HepG2 (cell line): ENCODE data around the gene GPRIN2. TPM values are rescaled to one million over a fixed set of nuclear protein-coding genes. Genes with fewer than 3 reads are reported as not detected.

Source experiments
- ATAC-seq: fragments of 200-7000 bp; cut with Tn5 transposase; 3 replicates; pipeline ENCODE4 v1.9.1; 2020; ENCODE audit warnings: mild to moderate bottlenecking, moderate library complexity
- BruUV-seq: library from RNA; stranded (reverse); fragments of 400-500 nt; replicated peaks from 2 replicates; lab custom pipeline; 2021; lab: Mats Ljungman, UMichigan
- CTCF ChIA-PET: fragments of 300-600 bp; formaldehyde crosslinking; extraction: SDS; loops from one replicate; lab custom pipeline; 2021; ENCODE audit warnings: low total read pairs, inconsistent platforms, low intra/inter-chr PET ratio; lab: Yijun Ruan, JAX
- POLR2A ChIA-PET: fragments of 350-600 bp; sonication (Branson Sonifier 250); formaldehyde crosslinking; loops from one replicate; lab custom pipeline; 2020; ENCODE audit warnings: antibody characterized with exemption, inconsistent platforms; lab: Yijun Ruan, JAX
- DNase-seq: peaks from one replicate; pipeline ENCODE4 v3.0.0-alpha.2; 2015; ENCODE audit warnings: low spot score
- FAIRE-seq: peaks from 3 replicates; lab custom pipeline; 2011; peaks lifted over from hg19 to GRCh38; lab: Jason Lieb, UNC
- H2AFZ ChIP-seq: one replicate; pipeline ENCODE4 v1.6.1; 2011; ENCODE audit warnings: low read length, inconsistent platforms
- H3K27ac ChIP-seq: fragments of 300-600 bp; 3 replicates; pipeline ENCODE4 v1.8.0; 2011; ENCODE audit warnings: mixed run types, mild to moderate bottlenecking, mixed read lengths, low read length, inconsistent platforms; ENCODE audit not compliant: insufficient read depth; ENCODE audit errors: extremely low read length
- H3K27me3 ChIP-seq, 2 experiments: fragments of 200-600 bp in 1 of 2; 2 replicates in 1 of 2; 3 replicates in 1 of 2; pipeline versions ENCODE4 v1.6.0 to v1.8.0; 2011; ENCODE audit warnings: low read length in 2 of 2, mild to moderate bottlenecking in 2 of 2, moderate library complexity in 2 of 2, inconsistent platforms in 1 of 2; ENCODE audit not compliant: insufficient read depth in 2 of 2, control insufficient read depth in 1 of 2
- H3K36me3 ChIP-seq, 2 experiments: fragments of 200-600 bp in 1 of 2; replicated peaks in 1 of 2; 2 replicates in 1 of 2; 3 replicates in 1 of 2; pipeline versions ENCODE4 v1.5.1 to v1.8.0; 2011; ENCODE audit warnings: low read length in 2 of 2, inconsistent platforms in 1 of 2; ENCODE audit not compliant: insufficient read depth in 2 of 2, control insufficient read depth in 1 of 2
- H3K4me1 ChIP-seq: 2 replicates; pipeline ENCODE4 v1.5.1; 2012; ENCODE audit warnings: low read length, inconsistent platforms; ENCODE audit not compliant: insufficient read depth
- H3K4me2 ChIP-seq: 2 replicates; pipeline ENCODE4 v1.6.0; 2011; ENCODE audit warnings: low read depth, low read length, inconsistent platforms
- H3K4me3 ChIP-seq, 3 experiments: fragments of 200-600 bp in 1 of 3; sonication (generic), shearing (Covaris generic) in 1 of 3; replicated peaks in 1 of 3; 2 replicates each; pipeline ENCODE4 v1.5.1; 2011 to 2016; ENCODE audit warnings: low read length in 3 of 3, inconsistent platforms in 2 of 3, low read depth in 2 of 3, mild to moderate bottlenecking in 2 of 3, control low read depth in 1 of 3, mixed read lengths in 1 of 3; ENCODE audit not compliant: insufficient read depth in 1 of 3
- H3K79me2 ChIP-seq: one replicate; pipeline ENCODE4 v1.6.1; 2011; ENCODE audit warnings: low read length, inconsistent platforms; ENCODE audit not compliant: insufficient read depth
- H3K9ac ChIP-seq: 2 replicates; pipeline ENCODE4 v1.6.0; 2011; ENCODE audit warnings: mild to moderate bottlenecking, low read depth, low read length, inconsistent platforms; ENCODE audit not compliant: insufficient read depth
- H3K9me3 ChIP-seq: 2 replicates; pipeline ENCODE4 v1.5.1; 2012; ENCODE audit warnings: mild to moderate bottlenecking, low read length
- H4K20me1 ChIP-seq: 2 replicates; pipeline ENCODE4 v1.6.0; 2011; ENCODE audit warnings: inconsistent platforms, mild to moderate bottlenecking, low read length, moderate library complexity; ENCODE audit not compliant: insufficient read depth
- AGO1 ChIP-seq: fragments of 200-400 bp; formaldehyde crosslinking; IDR thresholded peaks from 2 replicates; pipeline ENCODE4 v1.6.1; 2017; ENCODE audit warnings: mild to moderate bottlenecking, low read depth, low read length, moderate library complexity; ENCODE audit not compliant: poor library complexity, severe bottlenecking
- DNMT3B ChIP-seq: conservative IDR thresholded peaks from 2 replicates; pipeline ENCODE4 v1.6.1; 2016; ENCODE audit warnings: missing biosample characterization, control low read depth
- HNRNPL ChIP-seq: fragments of 200-400 bp; formaldehyde crosslinking; IDR thresholded peaks from 2 replicates; pipeline ENCODE4 v1.6.1; 2017; ENCODE audit warnings: mild to moderate bottlenecking, low read depth, low read length
- MAF1 ChIP-seq: sonication (generic); formaldehyde crosslinking; IDR thresholded peaks from 2 replicates; pipeline ENCODE4 v1.5.0; 2020; ENCODE audit warnings: missing genetic modification reagents, borderline replicate concordance
- PITX1 ChIP-seq: sonication (generic); formaldehyde crosslinking; IDR thresholded peaks from 2 replicates; pipeline ENCODE4 v1.5.1; 2020; ENCODE audit warnings: mild to moderate bottlenecking, missing genetic modification reagents
- SOX6 ChIP-seq, 2 experiments: fragments of 450-650 bp in 1 of 2; sonication (generic) in 1 of 2; formaldehyde crosslinking in 1 of 2; IDR thresholded peaks; 2 replicates each; pipeline versions ENCODE4 v1.4.0 to v1.6.1; 2017 to 2020; ENCODE audit warnings: antibody characterized with exemption in 1 of 2, mild to moderate bottlenecking in 1 of 2, missing genetic modification reagents in 1 of 2
- ZNF749 ChIP-seq: sonication (generic); formaldehyde crosslinking; IDR thresholded peaks from 2 replicates; pipeline ENCODE4 v1.8.0; 2022; ENCODE audit warnings: mild to moderate bottlenecking, missing genetic modification reagents, moderate library complexity, borderline replicate concordance
- ZNF83 ChIP-seq: sonication (generic); formaldehyde crosslinking; IDR thresholded peaks from 2 replicates; pipeline ENCODE4 v1.4.0; 2020; ENCODE audit warnings: missing genetic modification reagents, mild to moderate bottlenecking, borderline replicate concordance
- WGBS: methylation state at CpG from one replicate; pipeline ENCODE4 v1.1.6; 2017; ENCODE audit warnings: low lambda C conversion rate; 5-methylcytosine and 5-hydroxymethylcytosine counted together
- in situ Hi-C: cut with HindIII; loops from 2 replicates; pipeline ENCODE4 v1.10.0; 2017; ENCODE audit warnings: low pct_unique_long_range_greater_than_20kb; ENCODE audit not compliant: extremely low pct_ligation_motif_present
- intact Hi-C: fragments of 100-400 bp; cut with micrococcal nuclease; formaldehyde crosslinking; loops from one replicate; pipeline ENCODE4 v1.10.0; 2022; ENCODE audit not compliant: unreplicated experiment
- polyA plus RNA-seq, 8 experiments: library from polyadenylated mRNA; depleted of rRNA in 3 of 8; stranded (reverse) in 7 of 8; unstranded in 1 of 8; fragments of >200 nt; fragmentation: Illumina TruSeq in 4 of 8; extraction: Trizol in 4 of 8; gene quantifications; 2 replicates each; pipeline versions ENCODE4 v1.2.1 to v1.2.3, GENCODE V29; 2011 to 2016; ENCODE audit warnings: low read depth in 4 of 8, missing spikeins in 1 of 8, mixed read lengths in 1 of 8; ENCODE audit not compliant: insufficient read depth in 1 of 8
- total RNA-seq, 5 experiments: library from RNA; depleted of rRNA; stranded (reverse); fragments of >200 nt; fragmentation: Illumina TruSeq; extraction: Trizol; gene quantifications; 2 replicates each; pipeline ENCODE4 v1.2.3, GENCODE V29; 2016; ENCODE audit warnings: low read depth in 1 of 5
- TF ChIP-seq, protein P1 (sequence below): sonication (generic); formaldehyde crosslinking; IDR thresholded peaks from 2 replicates; pipeline ENCODE4 v1.4.0; 2020; ENCODE audit warnings: missing genetic modification reagents
- TF ChIP-seq, protein P2 (sequence below), 2 experiments: sonication (generic) in 1 of 2; formaldehyde crosslinking in 1 of 2; IDR thresholded peaks; 2 replicates each; pipeline versions ENCODE4 v1.4.0 to v1.6.1; 2016 to 2020; ENCODE audit warnings: borderline replicate concordance in 1 of 2, low read depth in 1 of 2, mild to moderate bottlenecking in 1 of 2, missing genetic modification reagents in 1 of 2

GPRIN2 gene
- total and polyA plus RNA-seq, 2 of the 13 experiments (the other 11 are each of a cell fraction or from before 2014, with no cell fraction given) = not detected

DNA sequence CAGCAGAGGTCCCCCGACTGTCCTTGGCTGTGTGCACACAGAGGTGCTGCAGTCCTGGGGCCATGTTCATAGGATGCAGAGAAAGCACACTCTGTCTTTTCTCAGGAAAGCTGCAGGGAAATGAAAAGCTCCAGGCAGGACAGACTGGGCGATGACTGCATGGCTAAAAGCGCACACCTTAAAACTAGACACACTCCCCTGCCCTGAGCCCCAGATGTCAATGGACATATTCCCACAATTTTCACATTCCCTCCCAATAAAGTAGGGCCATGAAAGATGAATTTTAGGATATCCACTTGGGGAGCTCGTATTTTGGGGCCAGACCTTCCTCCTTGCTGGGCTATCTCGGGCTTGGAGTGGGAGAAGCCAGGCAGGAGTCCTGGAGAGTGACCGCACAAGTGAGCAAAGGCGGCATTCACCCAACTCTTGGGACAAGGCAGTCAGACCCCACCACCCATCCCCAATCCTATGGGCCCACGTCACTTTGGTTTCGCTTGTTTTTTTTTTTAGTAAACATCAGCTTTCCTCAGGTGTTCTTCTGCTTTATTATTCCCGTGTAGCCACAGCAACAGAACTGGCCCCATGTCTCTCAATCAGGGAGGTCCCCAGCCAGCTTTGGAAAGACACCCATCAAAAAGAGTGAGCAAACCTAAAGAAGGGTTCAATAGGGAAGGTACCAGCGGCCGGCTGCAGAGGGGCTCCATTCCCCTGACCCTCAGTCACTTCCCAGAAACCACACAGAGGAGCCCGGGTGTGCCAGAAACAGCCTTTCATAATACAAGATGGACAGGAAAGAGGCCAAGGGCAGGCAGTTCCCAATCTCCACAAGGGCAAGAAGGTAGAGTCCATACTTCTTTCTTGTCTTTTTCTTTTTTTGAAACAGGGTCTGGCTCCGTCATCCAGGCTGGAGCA is 12.7 kb downstream of the GPRIN2 start:
- WGBS = 52% methylated on average over 14 of the region's 14 CpGs
- POLR2A ChIA-PET = no interaction called here
- peaks cover 15% of the 10 kb centered on the region for H3K4me1 ChIP-seq
- no peak overlapping the region for H3K4me2 ChIP-seq
- ATAC-seq (no peak), FAIRE-seq (no peak)
- H3K79me2 ChIP-seq = no peaks in the 10 kb centered on the region
- no peak overlapping the region for H3K9ac ChIP-seq
- no peak for TF ChIP-seq DNMT3B (CRISPR knock-in tag)
- TF ChIP-seq ZNF83 (CRISPR knock-in tag) = no peak
- TF ChIP-seq, protein P1, sequence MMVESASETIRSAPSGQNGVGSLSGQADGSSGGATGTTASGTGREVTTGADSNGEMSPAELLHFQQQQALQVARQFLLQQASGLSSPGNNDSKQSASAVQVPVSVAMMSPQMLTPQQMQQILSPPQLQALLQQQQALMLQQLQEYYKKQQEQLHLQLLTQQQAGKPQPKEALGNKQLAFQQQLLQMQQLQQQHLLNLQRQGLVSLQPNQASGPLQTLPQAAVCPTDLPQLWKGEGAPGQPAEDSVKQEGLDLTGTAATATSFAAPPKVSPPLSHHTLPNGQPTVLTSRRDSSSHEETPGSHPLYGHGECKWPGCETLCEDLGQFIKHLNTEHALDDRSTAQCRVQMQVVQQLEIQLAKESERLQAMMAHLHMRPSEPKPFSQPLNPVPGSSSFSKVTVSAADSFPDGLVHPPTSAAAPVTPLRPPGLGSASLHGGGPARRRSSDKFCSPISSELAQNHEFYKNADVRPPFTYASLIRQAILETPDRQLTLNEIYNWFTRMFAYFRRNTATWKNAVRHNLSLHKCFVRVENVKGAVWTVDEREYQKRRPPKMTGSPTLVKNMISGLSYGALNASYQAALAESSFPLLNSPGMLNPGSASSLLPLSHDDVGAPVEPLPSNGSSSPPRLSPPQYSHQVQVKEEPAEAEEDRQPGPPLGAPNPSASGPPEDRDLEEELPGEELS (CRISPR knock-in tag) = no peak
- TF ChIP-seq AGO1 = no peak
- TF ChIP-seq HNRNPL = no peak
- no peak for TF ChIP-seq MAF1 (CRISPR knock-in tag)
- no peak for TF ChIP-seq ZNF749 (CRISPR knock-in tag)
- TF ChIP-seq, protein P2, sequence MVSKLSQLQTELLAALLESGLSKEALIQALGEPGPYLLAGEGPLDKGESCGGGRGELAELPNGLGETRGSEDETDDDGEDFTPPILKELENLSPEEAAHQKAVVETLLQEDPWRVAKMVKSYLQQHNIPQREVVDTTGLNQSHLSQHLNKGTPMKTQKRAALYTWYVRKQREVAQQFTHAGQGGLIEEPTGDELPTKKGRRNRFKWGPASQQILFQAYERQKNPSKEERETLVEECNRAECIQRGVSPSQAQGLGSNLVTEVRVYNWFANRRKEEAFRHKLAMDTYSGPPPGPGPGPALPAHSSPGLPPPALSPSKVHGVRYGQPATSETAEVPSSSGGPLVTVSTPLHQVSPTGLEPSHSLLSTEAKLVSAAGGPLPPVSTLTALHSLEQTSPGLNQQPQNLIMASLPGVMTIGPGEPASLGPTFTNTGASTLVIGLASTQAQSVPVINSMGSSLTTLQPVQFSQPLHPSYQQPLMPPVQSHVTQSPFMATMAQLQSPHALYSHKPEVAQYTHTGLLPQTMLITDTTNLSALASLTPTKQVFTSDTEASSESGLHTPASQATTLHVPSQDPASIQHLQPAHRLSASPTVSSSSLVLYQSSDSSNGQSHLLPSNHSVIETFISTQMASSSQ (IDR thresholded peaks at IDR 0.05; ENCODE audit: low read depth) = no peak
- TF ChIP-seq, protein P2 (CRISPR knock-in tag; IDR thresholded peaks at IDR 0.05; ENCODE audit: borderline replicate concordance) = no peak
- TF ChIP-seq SOX6 (IDR thresholded peaks at IDR 0.05) = no peak
- TF ChIP-seq SOX6 (CRISPR knock-in tag; IDR thresholded peaks at IDR 0.05) = no peak
- TF ChIP-seq PITX1 (CRISPR knock-in tag) = no peak
- TF ChIP-seq, all 625 proteins: peak for 0
- Histone ChIP-seq H3K27ac (no peak overlapping the region), H2AFZ (no peak overlapping the region), H3K36me3 (no peaks in the 10 kb centered on the region), H3K27me3 (peaks cover 6 to 30% of the 10 kb centered on the region in 2 experiments; a peak in 4 of 5 replicates), H3K4me3 (no peak overlapping the region), H4K20me1 (no peaks in the 10 kb centered on the region), H3K9me3 (no peaks in the 10 kb centered on the region)
- DNase-seq = no peak
- CTCF ChIA-PET = no interaction called here
- no TSS peak for BruUV-seq
- in situ Hi-C loops = no loop called here
- intact Hi-C loops = no loop called here
